Esophagus muscularis mucosa (tissue), 4 donors: ENCODE measurements around the gene STARD5.

Experiments used
- CTCF ChIP-seq, 3 experiments: fragments of 200-600 bp in 2 of 3; fragments of 450-650 bp in 1 of 3; sonication (generic) in 2 of 3; IDR thresholded peaks; one replicate each; pipeline ENCODE4 v1.5.1; 2017 to 2019; ENCODE audit warnings: antibody characterized with exemption in 3 of 3, mild to moderate bottlenecking in 2 of 3, moderate library complexity in 1 of 3
- EP300 ChIP-seq: sonication (generic); formaldehyde crosslinking; IDR thresholded peaks from one replicate; pipeline ENCODE4 v1.6.1; 2017; ENCODE audit warnings: antibody characterized with exemption
- POLR2A ChIP-seq: fragments of 450-650 bp; IDR thresholded peaks from one replicate; pipeline ENCODE4 v1.6.1; 2017; ENCODE audit warnings: antibody characterized with exemption, moderate library complexity, mild to moderate bottlenecking, low read depth
- POLR2AphosphoS5 ChIP-seq, 2 donors: sonication (generic); formaldehyde crosslinking; IDR thresholded peaks; one replicate each; pipeline ENCODE4 v1.6.1; 2017; ENCODE audit warnings: antibody characterized with exemption in 2 of 2

DNA sequence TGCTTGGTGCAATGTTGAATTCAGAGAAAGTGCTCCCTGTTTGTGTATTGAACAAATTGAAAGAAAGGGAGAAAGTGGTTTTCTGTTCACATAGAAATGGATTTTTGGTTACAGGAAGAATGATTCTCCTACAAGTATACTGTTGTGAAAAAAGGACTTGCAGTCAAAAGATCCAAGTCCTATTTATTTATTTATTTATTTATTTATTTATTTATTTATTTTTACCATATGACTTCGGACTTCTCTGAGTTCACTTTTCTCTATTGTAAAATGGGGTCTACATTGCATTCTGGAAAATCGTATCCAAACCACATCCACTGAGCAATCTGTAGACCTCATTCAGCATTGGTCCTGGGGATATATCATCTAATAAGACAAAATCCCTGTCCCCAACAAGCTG, 46.1 kb downstream of the STARD5 start:
- TF ChIP-seq CTCF (IDR thresholded peaks at IDR 0.05) = no peak
- no peak for TF ChIP-seq POLR2A
- TF ChIP-seq POLR2AphosphoS5 (IDR thresholded peaks at IDR 0.05) = no peak
- no peak for TF ChIP-seq EP300
